Activated CD8-positive, alpha-beta memory T cell treated with anti-CD3 and anti-CD28 coated beads for 48 hours (primary cell): ENCODE data around the gene NRF1.
"Not testable (repeated sequence)": the region's sequence is repeated elsewhere in the genome, so short reads cannot be mapped to it uniquely, and the experiment has no call there.

ENCODE experiments used
- DNase-seq, 3 experiments: peaks; one replicate each; pipeline ENCODE4 v3.0.0-alpha.2; 2020; ENCODE audit warnings: low read depth in 2 of 3, low spot score in 2 of 3

The NRF1 gene

DNA sequence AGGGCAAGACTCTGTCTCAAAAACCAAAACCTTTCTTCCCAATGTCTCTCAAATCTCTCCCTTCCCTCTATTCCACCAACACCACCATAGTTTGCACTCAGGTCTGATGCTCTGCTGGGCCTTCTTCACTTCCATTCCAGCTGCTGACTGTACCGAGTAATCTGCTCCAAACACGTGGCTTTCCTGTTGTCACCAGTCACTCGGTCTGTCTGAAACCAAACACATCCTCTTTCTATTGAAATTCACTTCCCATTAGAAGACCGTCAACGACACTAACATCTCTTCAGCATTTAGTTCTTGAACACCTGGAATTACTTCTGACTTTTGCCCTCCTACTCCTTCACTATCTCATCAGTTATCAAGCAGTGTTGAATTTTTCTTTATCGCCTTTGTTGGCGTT, 4.7 kb upstream of the NRF1 start:
- DNase-seq: no peak

DNA sequence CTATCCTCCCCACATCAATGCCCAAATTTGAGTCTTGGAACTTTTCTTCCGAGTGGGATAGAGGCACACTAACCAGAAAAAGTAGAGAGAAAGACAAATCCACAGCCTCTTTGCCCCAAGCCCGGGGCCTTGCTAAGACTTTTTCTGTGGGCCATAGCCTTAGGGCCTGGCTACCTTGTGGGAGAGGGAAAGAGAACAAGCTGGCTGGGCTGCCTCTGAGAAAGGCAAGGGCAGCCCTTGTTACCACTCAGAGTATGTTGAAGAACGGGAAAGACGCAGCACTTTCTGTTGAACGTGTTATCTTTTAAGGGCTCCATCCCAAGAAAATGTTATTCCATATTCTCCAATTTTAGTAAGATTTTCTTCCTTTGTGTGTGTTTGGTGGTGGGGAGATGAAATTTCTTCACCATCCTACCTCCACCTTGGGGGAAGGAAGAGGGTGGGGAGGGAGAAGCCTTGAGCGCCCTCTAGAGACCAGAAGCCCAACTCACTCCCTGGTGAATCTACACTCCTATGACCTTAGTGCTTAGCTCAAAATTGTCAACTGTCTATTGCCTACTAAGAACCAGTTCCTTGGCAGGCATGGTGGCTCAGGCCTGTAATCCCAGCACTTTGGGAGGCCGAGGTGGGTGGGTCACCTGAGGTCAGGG, 3.9 kb upstream of the NRF1 start:
- no peak for DNase-seq

DNA sequence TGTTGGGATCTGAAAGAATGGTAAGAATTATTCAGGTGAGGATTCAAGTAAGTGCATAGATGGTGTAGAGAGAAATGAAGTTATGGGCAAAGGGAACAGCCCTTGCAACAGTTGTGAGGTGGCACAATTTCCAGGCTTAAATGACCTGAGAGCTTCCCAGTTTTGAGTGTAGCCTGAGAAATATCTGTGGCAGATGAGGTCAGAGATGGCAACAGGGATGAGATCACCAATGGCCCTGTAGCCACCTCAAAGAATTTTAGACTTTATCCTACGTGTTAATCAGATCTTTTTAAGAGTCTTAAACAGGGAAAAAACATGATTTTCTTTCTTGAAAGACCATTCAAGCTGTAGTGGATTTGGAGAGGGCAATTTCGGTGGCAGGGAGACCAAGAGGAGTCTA, 1.9 kb upstream of the NRF1 start:
- no peak for DNase-seq

- DNase-seq: no peak
These were observed 743 bp upstream of the NRF1 start for GRCh38 chr7:129610709-129611245.

- DNase-seq: peak in 1 of 3 experiments; percentile 23
These were observed 844 bp downstream of the NRF1 start for GRCh38 chr7:129612112-129613015.

DNA sequence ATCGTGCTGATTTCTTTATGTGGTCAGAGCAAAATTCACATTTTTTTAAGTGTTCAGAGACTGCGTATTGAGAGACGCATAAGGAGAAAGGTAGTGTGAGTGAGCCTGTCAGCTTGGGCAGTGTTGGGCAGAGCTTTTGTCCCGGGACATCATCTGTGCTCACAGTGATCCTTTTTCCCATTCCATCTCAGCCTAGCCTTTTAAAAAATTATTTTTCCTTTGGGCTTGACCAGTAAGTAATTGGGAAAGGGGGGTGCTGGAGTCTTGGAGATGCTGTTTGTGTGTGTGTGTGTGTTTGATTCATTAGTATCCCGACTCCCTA, 1.5 kb downstream of the NRF1 start:
- no peak for DNase-seq

- DNase-seq: no peak
These were observed 3.5 kb downstream of the NRF1 start for GRCh38 chr7:129615018-129615417.

DNA sequence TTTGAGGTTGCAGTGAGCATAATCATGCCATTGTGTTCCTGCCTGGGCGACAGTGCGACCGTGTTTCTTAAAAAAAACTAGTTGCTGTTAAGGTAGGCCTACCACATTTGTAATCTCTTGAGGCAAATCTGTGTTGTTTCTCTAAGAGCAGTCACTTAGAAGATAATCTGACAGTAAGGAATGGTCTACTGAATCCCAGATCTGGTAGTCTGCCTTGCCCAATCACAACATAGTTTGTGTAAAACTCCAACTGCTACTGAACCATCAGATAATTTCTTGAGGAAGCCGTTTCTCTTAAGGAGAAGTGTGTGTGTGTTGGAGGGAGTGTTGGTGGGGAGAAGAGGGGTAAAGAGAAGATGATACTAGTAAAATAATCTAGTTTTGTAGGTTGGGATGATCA, 5.0 kb downstream of the NRF1 start:
- no peak for DNase-seq

GRCh38 chr7:129617178-129617577, 5.7 kb downstream of the NRF1 start:
- no peak for DNase-seq

- DNase-seq: no peak
These were observed 6.1 kb downstream of the NRF1 start for GRCh38 chr7:129617652-129618051.

DNA sequence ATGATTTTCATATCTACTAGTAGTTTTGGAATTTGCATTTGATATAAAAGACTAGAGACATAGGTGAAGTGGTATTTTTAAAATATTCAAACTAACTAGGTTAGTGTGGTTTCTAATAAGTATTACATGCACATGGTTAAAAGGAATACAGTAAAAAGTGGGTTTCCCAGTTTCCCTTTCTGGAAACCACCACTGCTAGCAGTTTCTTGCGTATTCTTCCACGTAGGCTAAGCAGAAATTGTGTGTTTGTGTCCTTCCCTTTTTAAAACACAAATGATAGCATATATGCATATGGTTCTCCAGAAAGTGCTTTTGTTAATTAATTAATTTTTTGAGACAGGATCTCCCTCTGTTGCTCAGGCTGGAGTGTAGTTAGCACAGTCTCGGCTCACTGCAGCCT, 15.4 kb downstream of the NRF1 start:
- DNase-seq: no peak

- DNase-seq: no peak
These were observed 18.8 kb downstream of the NRF1 start for GRCh38 chr7:129630341-129630740.

- DNase-seq: no peak
These were observed 23.0 kb downstream of the NRF1 start for GRCh38 chr7:129634361-129635034.

DNA sequence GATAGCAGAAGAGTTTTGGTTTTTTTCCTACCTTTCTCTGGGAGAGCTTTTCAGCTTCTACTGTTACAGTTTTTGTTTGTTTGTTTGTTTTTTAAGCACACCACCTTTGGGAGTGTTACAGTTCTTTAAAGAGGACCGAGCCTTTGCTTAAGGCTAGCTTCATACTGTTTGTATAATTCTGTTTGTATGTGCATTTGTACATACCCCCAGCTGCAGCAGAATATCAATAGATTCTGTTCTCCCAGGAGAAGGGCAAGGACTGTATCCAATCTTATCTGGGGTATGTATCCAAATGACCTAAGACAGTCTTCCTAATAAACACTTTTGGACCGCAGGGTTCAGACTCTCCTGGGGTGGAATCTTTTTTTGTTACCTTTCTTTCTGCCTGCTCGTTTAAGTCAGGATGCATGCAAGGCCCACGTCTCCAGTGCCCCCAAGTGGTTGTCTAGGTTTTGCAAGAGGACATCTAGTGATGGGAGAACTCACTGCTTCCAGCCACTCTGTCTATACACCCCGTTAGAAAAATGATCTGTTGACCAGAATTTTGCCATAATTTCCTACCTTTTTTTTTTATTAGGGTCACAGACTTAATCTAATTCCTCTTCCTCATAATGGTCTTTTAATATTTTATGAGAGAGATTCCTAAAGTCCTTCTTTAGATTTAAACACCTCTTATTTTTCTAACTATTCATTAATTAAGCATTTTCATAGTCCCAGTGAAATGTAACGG, 23.9 kb downstream of the NRF1 start:
- no peak for DNase-seq

- DNase-seq: not testable (repeated sequence)
These were observed 24.6 kb downstream of the NRF1 start for GRCh38 chr7:129636030-129636550.

DNA sequence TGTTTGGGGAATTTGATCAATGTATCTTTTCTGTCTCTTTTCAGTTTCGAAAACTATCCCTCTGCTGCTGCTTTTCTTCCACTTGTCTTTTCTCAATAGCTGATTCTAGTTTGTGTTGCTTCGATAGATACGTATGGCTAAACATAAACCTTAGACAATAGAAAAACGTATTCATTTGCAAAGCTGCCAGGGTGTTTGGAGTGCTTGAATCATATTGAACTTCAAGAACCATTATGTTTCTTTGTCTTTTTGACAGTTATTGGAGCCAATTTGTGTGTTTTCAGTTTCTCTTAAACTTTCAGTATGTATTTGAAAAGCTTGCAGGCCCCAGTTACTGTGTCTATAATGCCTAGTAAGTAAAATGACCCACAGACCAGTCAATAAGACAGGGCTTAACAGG, 25.1 kb downstream of the NRF1 start:
- no peak for DNase-seq

DNA sequence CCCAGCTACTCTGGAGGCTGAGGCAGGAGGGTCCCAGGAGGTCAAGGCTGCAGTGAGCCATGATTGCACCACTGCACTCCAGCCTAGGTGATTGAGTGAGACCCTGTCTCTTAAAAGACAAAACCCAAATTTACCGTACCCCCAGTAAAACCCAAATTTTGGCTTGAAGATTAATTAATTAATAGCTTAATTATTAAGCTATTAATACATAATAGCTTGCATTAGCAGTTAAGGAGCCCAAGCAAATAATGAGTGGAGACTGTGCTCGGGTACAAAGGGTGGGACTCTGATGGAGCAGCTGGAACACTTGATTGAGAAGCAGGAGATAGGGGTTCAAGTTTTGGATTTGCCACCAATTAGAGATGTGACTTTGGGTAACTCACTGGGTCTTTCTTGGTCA, 28.9 kb downstream of the NRF1 start:
- DNase-seq: no peak

DNA sequence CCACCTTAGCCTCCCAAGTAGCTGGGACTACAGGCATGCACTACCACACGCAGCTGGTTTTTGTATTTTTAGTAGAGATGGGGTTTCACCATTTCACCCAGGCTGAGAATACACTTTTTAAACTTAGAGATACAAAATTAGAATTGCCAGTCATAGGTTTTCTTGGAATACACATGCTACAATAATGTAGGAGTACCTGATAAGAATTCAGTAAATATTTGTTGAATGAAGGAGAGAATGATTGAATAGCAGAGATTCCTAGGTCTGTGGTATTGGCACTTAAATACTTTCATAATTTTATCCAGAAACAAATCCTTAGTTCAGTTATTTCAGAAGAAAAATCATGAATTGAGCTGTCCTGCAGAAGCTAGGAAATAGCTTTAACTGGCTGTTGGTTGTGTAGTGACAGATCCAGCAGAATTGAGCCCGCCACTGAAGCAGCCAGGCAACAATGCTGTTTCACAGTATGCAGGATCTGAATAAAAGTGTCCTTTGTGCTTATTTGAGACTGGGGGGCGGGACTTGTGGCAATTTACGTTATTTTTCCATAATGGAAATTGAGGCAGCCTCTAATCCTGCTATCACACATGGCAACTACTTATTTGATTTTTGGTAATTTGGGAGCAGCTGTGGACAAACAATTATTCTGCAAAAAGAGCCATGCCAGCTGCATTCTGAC, 31.5 kb downstream of the NRF1 start:
- DNase-seq: no peak

GRCh38 chr7:129643550-129644170, 32.1 kb downstream of the NRF1 start:
- DNase-seq: no peak

DNA sequence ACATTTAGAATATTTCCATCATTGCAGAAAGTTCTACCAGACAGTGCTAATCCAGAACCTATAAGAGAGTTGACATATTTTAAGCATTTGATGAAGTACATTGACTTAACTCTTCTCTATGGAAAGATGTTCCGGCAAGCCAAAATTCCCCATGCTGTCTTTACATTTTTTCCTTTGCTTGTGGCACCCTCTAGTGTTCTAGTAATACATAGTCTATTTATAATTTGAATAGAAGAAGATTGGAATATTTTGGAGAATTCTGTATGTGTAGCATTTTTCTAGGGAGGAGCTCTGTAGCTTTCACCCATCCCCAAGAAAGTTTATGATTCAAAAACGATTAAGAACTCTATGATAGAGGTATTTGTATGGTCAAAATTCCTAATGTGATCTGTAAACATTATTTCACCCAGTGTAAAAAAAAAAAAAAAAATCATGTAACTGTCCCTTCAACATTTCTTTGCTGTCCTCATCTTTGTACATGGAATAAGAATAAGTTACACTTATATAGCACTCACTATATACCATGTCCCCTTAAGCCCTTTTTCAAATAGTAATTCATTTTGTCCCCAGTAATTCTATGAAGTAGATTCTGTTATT, 33.2 kb downstream of the NRF1 start:
- no peak for DNase-seq
